AG09309 (cell line): Measurements from ENCODE around the gene SERTAD4.
A peak's percentile ranks its signal among the peaks of the same experiment; 100 is the strongest.
"Not testable (repeated sequence)": the region's sequence is repeated elsewhere in the genome, so short reads cannot be mapped to it uniquely, and the experiment has no call there.

Source experiments
- DNase-seq: peaks from one replicate; pipeline ENCODE4 v3.0.0-alpha.2; 2010; ENCODE audit warnings: low read depth
- H3K4me3 ChIP-seq: 2 replicates; pipeline ENCODE4 v1.5.1; 2011; ENCODE audit warnings: mild to moderate bottlenecking, low read depth, low read length, moderate library complexity; ENCODE audit not compliant: control insufficient read depth
- CTCF ChIP-seq: IDR thresholded peaks from 2 replicates; pipeline ENCODE4 v1.5.1; 2011; ENCODE audit warnings: mild to moderate bottlenecking, low read depth, low read length, inconsistent platforms; ENCODE audit not compliant: insufficient read depth, control insufficient read depth; ENCODE audit errors: missing control alignments

Gene SERTAD4

GRCh38 chr1:210232511-210233215 lies at the start of gene SERTAD4:
Gene SERTAD4, plus strand, starts transcription at chr1:210232796. Its CDS starts 5,165 bp downstream, at chr1:210237961.
- H3K4me3 ChIP-seq: peak within 1 kb of the TSS; percentile 75
- no peak for TF ChIP-seq CTCF
- DNase-seq: no peak

- no peak for TF ChIP-seq CTCF
- DNase-seq: no peak
- no peak overlapping the region for H3K4me3 ChIP-seq
These were observed 47.5 kb upstream of the SERTAD4 start for GRCh38 chr1:210185063-210185462.

GRCh38 chr1:210187849-210188606 lies 44.6 kb upstream of the SERTAD4 start:
- peak; percentile 29 for DNase-seq
- not testable (repeated sequence) for H3K4me3 ChIP-seq

GRCh38 chr1:210189426-210189825 lies 43.2 kb upstream of the SERTAD4 start:
- H3K4me3 ChIP-seq: no peak overlapping the region
- DNase-seq: no peak
- no peak for TF ChIP-seq CTCF

GRCh38 chr1:210195635-210196160 lies 36.9 kb upstream of the SERTAD4 start:
- TF ChIP-seq CTCF: no peak
- DNase-seq: no peak
- no peak overlapping the region for H3K4me3 ChIP-seq

- DNase-seq: not testable (repeated sequence)
These were observed 36.3 kb upstream of the SERTAD4 start for GRCh38 chr1:210196266-210196665.

GRCh38 chr1:210198840-210199239 lies 33.8 kb upstream of the SERTAD4 start:
- DNase-seq: no peak
- no peak overlapping the region for H3K4me3 ChIP-seq
- no peak for TF ChIP-seq CTCF

More at GRCh38 chr1:210196266-210196665, 36.3 kb upstream of the SERTAD4 start:
- not testable (repeated sequence) for H3K4me3 ChIP-seq
